GM12878 (cell line): ENCODE measurements around the gene EHD4. TPM values are rescaled to one million over a fixed set of nuclear protein-coding genes. Genes with fewer than 3 reads are reported as not detected.

ENCODE experiments used
- ATAC-seq: fragments of 200-7000 bp; cut with Tn5 transposase; 3 replicates; pipeline ENCODE4 v1.9.1; 2020; ENCODE audit warnings: mild to moderate bottlenecking, moderate library complexity
- BruUV-seq: library from RNA; stranded (reverse); fragments of 400-500 nt; replicated peaks from 2 replicates; lab custom pipeline; 2021; lab: Mats Ljungman, UMichigan
- CTCF ChIA-PET: fragments of 300-600 bp; sonication (Branson Sonifier 250); formaldehyde crosslinking; extraction: SDS; loops from one replicate; lab custom pipeline; 2021; ENCODE audit warnings: inconsistent platforms; lab: Yijun Ruan, JAX
- POLR2A ChIA-PET: fragments of 350-600 bp; formaldehyde crosslinking; extraction: SDS; loops from one replicate; lab custom pipeline; 2021; ENCODE audit warnings: inconsistent platforms; lab: Charles Lee
- RAD21 ChIA-PET: fragments of 300-600 bp; sonication (Branson Sonifier 250); formaldehyde crosslinking; loops from one replicate; lab custom pipeline; 2023; ENCODE audit warnings: antibody characterized with exemption; ENCODE audit not compliant: unreplicated experiment; lab: Charles Lee
- SMC1A ChIA-PET: fragments of 300-600 bp; sonication (Branson Sonifier 250); formaldehyde crosslinking; loops from one replicate; lab custom pipeline; 2023; ENCODE audit not compliant: unreplicated experiment, uncharacterized antibody; lab: Charles Lee
- DNase-seq: peaks from one replicate; pipeline ENCODE4 v3.0.0-alpha.2; 2011; ENCODE audit warnings: low read depth, low spot score
- FAIRE-seq: peaks from 3 replicates; lab custom pipeline; 2011; peaks lifted over from hg19 to GRCh38; lab: Jason Lieb, UNC
- H2AFZ ChIP-seq: 2 replicates; pipeline ENCODE4 v1.6.0; 2011; ENCODE audit warnings: low read depth, low read length, control low read depth; ENCODE audit not compliant: control insufficient read depth
- H3K27ac ChIP-seq: 2 replicates; pipeline ENCODE4 v1.5.1; 2011; ENCODE audit warnings: control low read depth; ENCODE audit not compliant: control insufficient read depth, insufficient read depth
- H3K27me3 ChIP-seq, 2 experiments: replicated peaks in 1 of 2; 2 replicates each; pipeline versions ENCODE4 v1.6.0 to v1.6.1; 2011; ENCODE audit warnings: low read length in 1 of 2; ENCODE audit not compliant: control insufficient read depth in 2 of 2, insufficient read depth in 2 of 2
- H3K36me3 ChIP-seq, 2 experiments: 2 replicates each; pipeline ENCODE4 v1.5.1; 2011; ENCODE audit warnings: low read length in 1 of 2; ENCODE audit not compliant: control insufficient read depth in 2 of 2, insufficient read depth in 2 of 2
- H3K4me1 ChIP-seq: 2 replicates; pipeline ENCODE4 v1.6.1; 2011; ENCODE audit warnings: mild to moderate bottlenecking, low read length, moderate library complexity, mixed read lengths; ENCODE audit not compliant: control insufficient read depth, insufficient read depth
- H3K4me2 ChIP-seq: 2 replicates; pipeline ENCODE4 v1.6.0; 2011; ENCODE audit warnings: control low read depth; ENCODE audit not compliant: control insufficient read depth, insufficient read depth
- H3K4me3 ChIP-seq: fragments of 200-600 bp; sonication (generic); 2 replicates; pipeline ENCODE4 v1.5.1; 2016
- H3K79me2 ChIP-seq: 2 replicates; pipeline ENCODE4 v1.6.0; 2011; ENCODE audit warnings: low read length; ENCODE audit not compliant: control insufficient read depth, insufficient read depth
- H3K9ac ChIP-seq: 2 replicates; pipeline ENCODE4 v1.8.0; 2011; ENCODE audit warnings: low read length, control low read depth, mixed read lengths; ENCODE audit not compliant: control insufficient read depth, insufficient read depth
- H3K9me3 ChIP-seq: replicated peaks from 3 replicates; pipeline ENCODE4 v1.5.1; 2011; ENCODE audit warnings: mild to moderate bottlenecking, low read length; ENCODE audit not compliant: control insufficient read depth, insufficient read depth
- H4K20me1 ChIP-seq: 2 replicates; pipeline ENCODE4 v1.6.0; 2011; ENCODE audit not compliant: control insufficient read depth, insufficient read depth
- CBX3 ChIP-seq: fragments of 200-600 bp; sonication (generic); IDR thresholded peaks from 2 replicates; pipeline ENCODE4 v1.6.1; 2016; ENCODE audit warnings: low read depth, borderline replicate concordance
- FOS ChIP-seq: IDR thresholded peaks from 3 replicates; pipeline ENCODE4 v1.6.1; 2011; ENCODE audit warnings: borderline replicate concordance; ENCODE audit not compliant: insufficient read length; ENCODE audit errors: extremely low read depth
- MEF2B ChIP-seq: fragments of 450-650 bp; IDR thresholded peaks from 2 replicates; pipeline ENCODE4 v1.6.1; 2018; ENCODE audit warnings: mild to moderate bottlenecking, moderate library complexity; ENCODE audit not compliant: partially characterized antibody, poor library complexity, severe bottlenecking
- POLR2AphosphoS5 ChIP-seq: IDR thresholded peaks from 2 replicates; pipeline ENCODE4 v1.6.1; 2011; ENCODE audit warnings: mild to moderate bottlenecking, low read length, inconsistent platforms
- RBBP5 ChIP-seq: fragments of 200-600 bp; sonication (generic); conservative IDR thresholded peaks from 2 replicates; pipeline ENCODE4 v1.6.1; 2016
- SMARCA5 ChIP-seq: fragments of 450-650 bp; IDR thresholded peaks from 2 replicates; pipeline ENCODE4 v1.6.1; 2017; ENCODE audit warnings: mild to moderate bottlenecking
- SP1 ChIP-seq: IDR thresholded peaks from one replicate; pipeline ENCODE4 v1.6.1; 2011; ENCODE audit warnings: low read depth, low read length
- TARDBP ChIP-seq: IDR thresholded peaks from 2 replicates; pipeline ENCODE4 v1.6.1; 2016; ENCODE audit warnings: borderline replicate concordance
- TCF3 ChIP-seq: IDR thresholded peaks from 2 replicates; pipeline ENCODE4 v1.6.1; 2012; ENCODE audit warnings: low read depth, mild to moderate bottlenecking, low read length, borderline replicate concordance; ENCODE audit not compliant: insufficient read depth
- WGBS: methylation state at CpG from one replicate; pipeline ENCODE4 v1.1.6; 2016; ENCODE audit warnings: low lambda C conversion rate; ENCODE audit not compliant: insufficient replicate concordance, insufficient coverage; ENCODE audit errors: missing lambda C conversion rate; 5-methylcytosine and 5-hydroxymethylcytosine counted together
- in situ Hi-C: fragments of 300-500 bp; cut with MboI; formaldehyde crosslinking; loops from 9 replicates; pipeline ENCODE4 v1.14.3; 2018; ENCODE audit warnings: mixed read lengths
- intact Hi-C: fragments of 100-400 bp; cut with micrococcal nuclease; formaldehyde crosslinking; loops from one replicate; pipeline ENCODE4 v1.14.2; 2022; ENCODE audit not compliant: unreplicated experiment
- polyA plus RNA-seq, 11 experiments: library from polyadenylated mRNA; depleted of rRNA in 4 of 11; unstranded in 6 of 11; stranded (reverse) in 5 of 11; fragments of >200 nt; fragmentation: Nextera tagmentation in 4 of 11; fragmentation: Illumina TruSeq in 1 of 11; extraction: Ambion mirVana in 4 of 11; extraction: Trizol in 1 of 11; gene quantifications; 1 replicate in 1 of 11; 2 replicates in 10 of 11; pipeline versions ENCODE4 v1.2.1 to v1.2.3, GENCODE V29; 2011 to 2016; ENCODE audit warnings: inconsistent platforms in 2 of 11, missing spikeins in 2 of 11, low read depth in 1 of 11
- total RNA-seq, 4 experiments: library from RNA; depleted of rRNA in 3 of 4; stranded (reverse); fragments of >200 nt in 3 of 4; fragmentation: Illumina TruSeq in 1 of 4; extraction: Trizol in 1 of 4; gene quantifications; 2 replicates each; pipeline versions ENCODE4 v1.2.1 to v1.2.3, GENCODE V29; 2013 to 2021

The EHD4 gene
- total and polyA plus RNA-seq, 10 of the 15 experiments (the other 5 are each of a cell fraction or from before 2014, with no cell fraction given): 4.2 to 62.9 (median 44.7) TPM

DNA sequence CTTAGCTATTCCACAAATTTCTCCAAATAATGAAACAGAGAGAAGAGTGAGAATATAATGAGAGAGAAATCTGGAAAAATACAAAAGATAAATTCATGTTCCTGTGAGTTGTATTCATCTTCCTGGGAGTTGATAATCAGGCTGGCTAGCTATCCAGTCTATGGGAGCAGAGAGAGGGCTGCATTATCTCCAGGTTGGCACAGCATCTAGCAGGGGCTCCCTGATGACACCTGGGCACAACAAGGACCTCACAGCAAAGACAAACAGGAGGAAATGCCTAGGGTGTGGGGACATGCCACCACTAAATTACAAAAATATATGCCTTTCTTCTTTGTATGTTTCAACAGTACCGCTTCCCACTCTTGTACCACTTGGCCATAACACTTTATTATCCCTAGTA, 1.9 kb downstream of the EHD4 start:
- WGBS: 88% methylated on average over 1 of the region's 1 CpG
- DNase-seq (no peak), FAIRE-seq (no peak), ATAC-seq (no peak)
- Histone ChIP-seq H3K9ac (peak overlapping the region; percentile 98), H3K36me3 (peaks cover 0 to 6% of the 10 kb centered on the region in 2 experiments; a peak in 2 of 4 replicates), H3K9me3 (no peaks in the 10 kb centered on the region), H3K27me3 (no peaks in the 10 kb centered on the region), H2AFZ (no peak overlapping the region), H4K20me1 (no peaks in the 10 kb centered on the region), H3K4me2 (peak overlapping the region; percentile 91), H3K79me2 (peaks cover 70% of the 10 kb centered on the region), H3K27ac (peak overlapping the region; percentile 100), H3K4me1 (peaks cover 40% of the 10 kb centered on the region), H3K4me3 (peak overlapping the region; percentile 93)
- intact Hi-C loops: loop anchor here (2.0 to 5.0 kb wide), 4 partner anchors 36 to 638 kb away; partner anchors contain the start of genes JMJD7, MAPKBP1, NUSAP1 and OIP5
- ChIA-PET RAD21 (interaction anchor here (0.8 to 9.0 kb wide), 9 partner anchors 13 to 303 kb away, joined by 3 to 97 read pairs (median 4); partner anchors contain the start of genes GANC, MAPKBP1 and TMEM87A), CTCF (interaction anchor here (0.8 to 3.9 kb wide), 9 partner anchors 9 to 196 kb away, joined by 3 to 27 read pairs (median 4); partner anchors contain the start of gene MAPKBP1), SMC1A (interaction anchor here (0.8 to 9.7 kb wide), 10 partner anchors 9 to 197 kb away, joined by 3 to 179 read pairs (median 5); partner anchors contain the start of gene MAPKBP1), POLR2A (interaction anchor here (0.6 to 7.2 kb wide), 9 partner anchors 15 to 310 kb away, joined by 3 to 67 read pairs (median 4); partner anchors contain the start of gene MGA)
- TSS peak; percentile 54 for BruUV-seq
- in situ Hi-C loops: no loop called here
- TF ChIP-seq POLR2AphosphoS5 (peak; percentile 14; the same call in 1 of the 2 replicates), SP1 (no peak), TARDBP (no peak), CBX3 (no peak), TCF3 (no peak), MEF2B (no peak), RBBP5 (no peak), FOS (no peak), SMARCA5 (0 out of 2 replicates have a peak, but pooled peaks have one; percentile 14)
